Measurements from ENCODE around the gene IQCE. TPM values are rescaled to one million over a fixed set of nuclear protein-coding genes. Genes with fewer than 3 reads are reported as not detected.

The IQCE gene
- total and polyA plus RNA-seq, 9 donors: 4.4 to 19.2 (median 13.3) TPM

- TF ChIP-seq POLR2A (IDR thresholded peaks at IDR 0.05): no peak
- TF ChIP-seq EP300 (IDR thresholded peaks at IDR 0.05): no peak
- no peak for TF ChIP-seq CTCF (IDR thresholded peaks at IDR 0.05)
- no peaks in the 10 kb centered on the region for H3K9me3 ChIP-seq
- H3K27ac ChIP-seq: no peak overlapping the region
- 58 to 64% (median 64%) methylated on average over 32 to 34 of the region's 34 CpGs for WGBS, 3 donors
- peaks cover 38% of the 10 kb centered on the region for H3K4me1 ChIP-seq (ENCODE audit: insufficient read depth)
- DNase-seq: no peak
- H3K36me3 ChIP-seq: no peaks in the 10 kb centered on the region
- H3K4me3 ChIP-seq: no peak overlapping the region
- intact Hi-C loops (cut with DNase I): loop anchor here in 1 of 4 donors (10.0 kb wide), 1 partner anchor 84 kb away; the partner anchor contains the start of genes BRAT1 and IQCE
- no peaks in the 10 kb centered on the region for H3K27me3 ChIP-seq
Measured at GRCh38 chr7:2638224-2638991, 79.6 kb downstream of the IQCE start.

DNA sequence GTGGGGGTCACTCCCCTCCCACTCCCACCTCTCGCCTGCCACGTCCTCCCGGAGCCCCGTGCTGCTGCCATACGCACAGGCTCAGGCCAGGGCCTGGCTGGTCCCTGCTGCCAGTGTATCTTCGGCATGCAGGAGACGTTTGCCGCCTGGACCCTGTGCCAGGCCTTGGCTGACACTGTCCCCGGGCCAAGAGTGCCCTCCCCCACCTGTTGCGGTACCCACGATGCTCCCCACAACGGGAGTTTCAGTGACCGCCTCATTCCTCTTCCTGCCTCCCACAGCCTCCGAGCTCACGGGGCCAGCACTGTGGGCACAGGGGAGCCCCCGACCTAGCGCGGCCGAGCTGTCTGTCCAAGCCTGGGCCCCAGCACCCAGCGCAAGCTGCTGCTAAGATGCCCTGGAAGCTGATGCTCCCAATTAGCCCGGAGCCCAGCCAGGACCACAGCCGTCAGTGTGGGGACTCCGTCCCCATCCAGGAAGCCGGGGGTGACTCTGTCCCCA is 80.5 kb downstream of the IQCE start:
- WGBS, 3 donors: 88 to 90% (median 89%) methylated on average over 24 of the region's 24 CpGs
- TF ChIP-seq EP300 (IDR thresholded peaks at IDR 0.05): no peak
- TF ChIP-seq CTCF (IDR thresholded peaks at IDR 0.05): no peak
- no peak for TF ChIP-seq POLR2A (IDR thresholded peaks at IDR 0.05)
- H3K9me3 ChIP-seq: no peaks in the 10 kb centered on the region
- no peaks in the 10 kb centered on the region for H3K27me3 ChIP-seq
- no peaks in the 10 kb centered on the region for H3K36me3 ChIP-seq
- DNase-seq: no peak
- H3K4me1 ChIP-seq (ENCODE audit: insufficient read depth): peaks cover 31% of the 10 kb centered on the region
- no peak overlapping the region for H3K4me3 ChIP-seq
- intact Hi-C loops (cut with DNase I): loop anchor here in 1 of 4 donors (10.0 kb wide), 1 partner anchor 84 kb away; the partner anchor contains the start of genes BRAT1 and IQCE
- H3K27ac ChIP-seq: no peak overlapping the region

DNA sequence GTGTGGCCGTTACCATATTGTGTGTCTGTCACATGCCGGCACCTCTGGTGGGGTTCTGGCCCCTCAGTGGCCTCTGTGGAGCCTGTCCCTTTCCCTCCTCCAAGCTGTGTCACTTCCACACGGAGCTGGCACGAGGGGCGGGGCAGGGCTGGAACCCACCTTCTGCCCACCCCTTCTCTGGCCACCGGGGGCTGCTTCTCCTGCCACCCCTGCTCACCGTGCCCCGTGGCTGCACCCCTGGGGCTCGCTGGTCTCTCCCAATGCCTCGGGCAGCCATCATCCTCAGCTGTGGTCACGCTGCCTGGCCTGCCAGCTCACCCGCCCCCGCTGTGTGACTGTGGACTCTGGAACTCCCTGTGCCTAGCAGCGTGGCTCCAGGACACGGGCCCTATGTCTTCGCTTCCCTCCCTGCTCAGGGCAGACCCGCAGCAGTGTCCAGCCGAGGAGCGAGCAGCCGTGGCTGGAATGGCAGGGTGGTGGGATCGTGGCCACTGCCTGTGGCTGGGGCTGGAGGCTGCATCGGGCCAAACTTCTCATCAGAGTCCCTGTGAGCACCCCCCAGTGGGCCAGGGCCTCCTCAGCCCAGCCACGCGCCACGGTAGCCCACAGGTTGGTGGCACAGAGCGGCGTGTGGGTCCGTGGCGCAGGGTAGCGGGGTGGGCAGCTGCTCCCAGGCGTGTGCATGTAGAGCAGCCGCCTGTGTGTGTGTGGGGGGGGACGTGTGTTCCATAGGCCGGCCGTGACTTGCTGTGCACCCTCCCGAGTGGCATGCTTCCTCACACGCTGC is 81.1 kb downstream of the IQCE start:
- no peak for DNase-seq
- intact Hi-C loops (cut with DNase I): loop anchor here in 1 of 4 donors (10.0 kb wide), 1 partner anchor 85 kb away; the partner anchor contains the start of genes BRAT1 and IQCE
- H3K4me1 ChIP-seq (ENCODE audit: insufficient read depth): peaks cover 29% of the 10 kb centered on the region

More for the DNA sequence above, 81.1 kb downstream of the IQCE start:
- Histone ChIP-seq H3K4me3 (no peak overlapping the region), H3K36me3 (no peaks in the 10 kb centered on the region), H3K9me3 (no peaks in the 10 kb centered on the region), H3K27ac (no peak overlapping the region), H3K27me3 (no peaks in the 10 kb centered on the region)
- 87 to 90% (median 88%) methylated on average over 29 to 37 of the region's 37 CpGs for WGBS, 3 donors
- TF ChIP-seq EP300 (IDR thresholded peaks at IDR 0.05) (no peak), POLR2A (IDR thresholded peaks at IDR 0.05) (no peak), CTCF (IDR thresholded peaks at IDR 0.05) (no peak)

Measured in ovary (tissue), 9 donors.